Aorta (tissue), 5 donors: Measurements from ENCODE around the gene DNAJC3. TPM values are rescaled to one million over a fixed set of nuclear protein-coding genes. Genes with fewer than 3 reads are reported as not detected.
"Not testable (repeated sequence)": the region's sequence is repeated elsewhere in the genome, so short reads cannot be mapped to it uniquely, and the experiment has no call there.

ENCODE experiments used
- ATAC-seq: fragments of 200-7000 bp; cut with Tn5 transposase; one replicate; pipeline ENCODE4 v1.9.1; 2022; ENCODE audit warnings: moderate library complexity; ENCODE audit not compliant: low FRiP score
- DNase-seq, 2 donors: peaks; one replicate each; pipeline ENCODE4 v3.0.0-alpha.2; 2020
- H3K27ac ChIP-seq, 2 donors: one replicate each; pipeline ENCODE4 v1.5.1; 2013; ENCODE audit warnings: low read length in 2 of 2, mild to moderate bottlenecking in 2 of 2, moderate library complexity in 2 of 2, control low read depth in 1 of 2, inconsistent platforms in 1 of 2, low read depth in 1 of 2
- H3K27me3 ChIP-seq, 2 donors: one replicate each; pipeline ENCODE4 v1.6.1; 2013; ENCODE audit warnings: control low read depth in 1 of 2, low read length in 1 of 2, mild to moderate bottlenecking in 1 of 2, moderate library complexity in 1 of 2; ENCODE audit not compliant: insufficient read depth in 2 of 2, control insufficient read depth in 1 of 2
- H3K36me3 ChIP-seq, 2 donors: one replicate each; pipeline ENCODE4 v1.6.1; 2013; ENCODE audit warnings: control low read depth in 1 of 2, low read length in 1 of 2, mild to moderate bottlenecking in 1 of 2; ENCODE audit not compliant: insufficient read depth in 2 of 2, control insufficient read depth in 1 of 2
- H3K4me1 ChIP-seq, 2 donors: one replicate each; pipeline ENCODE4 v1.6.1; 2013; ENCODE audit warnings: low read length in 2 of 2, control low read depth in 1 of 2, mild to moderate bottlenecking in 1 of 2, moderate library complexity in 1 of 2; ENCODE audit not compliant: insufficient read depth in 2 of 2, control insufficient read depth in 1 of 2
- H3K4me3 ChIP-seq, 2 donors: one replicate each; pipeline ENCODE4 v1.5.1; 2013; ENCODE audit warnings: low read length in 2 of 2, control low read depth in 1 of 2, mild to moderate bottlenecking in 1 of 2
- H3K9me3 ChIP-seq: one replicate; pipeline ENCODE4 v1.6.1; 2013; ENCODE audit warnings: mild to moderate bottlenecking, low read length; ENCODE audit not compliant: control insufficient read depth
- WGBS, 2 donors: extraction: QIAGEN DNeasy Blood & Tissue Kit; methylation state at CpG; one replicate each; pipeline ENCODE4 v1.1.7; 2013; 5-methylcytosine and 5-hydroxymethylcytosine counted together
- intact Hi-C, 2 donors: fragments of 100-400 bp; cut with DNase I; formaldehyde crosslinking; loops; one replicate each; pipeline versions ENCODE4 v1.14.2 to v1.15.0; 2022
- polyA plus RNA-seq, 2 donors: library from polyadenylated mRNA; stranded (reverse); fragments of 200-250 nt; gene quantifications; one replicate each; pipeline ENCODE4 v1.2.3, GENCODE V29; 2013
- total RNA-seq, 2 donors: library from RNA; stranded (reverse); fragmentation: NEBNext Ultra II Directional; extraction: Animal tissue kit (Norgen Biotek cat#: 25700); gene quantifications; one replicate each; pipeline ENCODE4 v1.2.1, GENCODE V29; 2021
- donor health status: healthy with polysubstance abuse.
- donor health status: Bipolar disorder and iron deficiency.
- donor health status: DM: no; HTN: no; CAD: no.
- donor health status: DM: no; HTN: no; CAD: no.
- donor health status: DM: yes; HTN: yes; CAD: no.

DNAJC3 gene
- total and polyA plus RNA-seq, 4 donors: 11.8 to 60.3 (median 38.4) TPM

DNA sequence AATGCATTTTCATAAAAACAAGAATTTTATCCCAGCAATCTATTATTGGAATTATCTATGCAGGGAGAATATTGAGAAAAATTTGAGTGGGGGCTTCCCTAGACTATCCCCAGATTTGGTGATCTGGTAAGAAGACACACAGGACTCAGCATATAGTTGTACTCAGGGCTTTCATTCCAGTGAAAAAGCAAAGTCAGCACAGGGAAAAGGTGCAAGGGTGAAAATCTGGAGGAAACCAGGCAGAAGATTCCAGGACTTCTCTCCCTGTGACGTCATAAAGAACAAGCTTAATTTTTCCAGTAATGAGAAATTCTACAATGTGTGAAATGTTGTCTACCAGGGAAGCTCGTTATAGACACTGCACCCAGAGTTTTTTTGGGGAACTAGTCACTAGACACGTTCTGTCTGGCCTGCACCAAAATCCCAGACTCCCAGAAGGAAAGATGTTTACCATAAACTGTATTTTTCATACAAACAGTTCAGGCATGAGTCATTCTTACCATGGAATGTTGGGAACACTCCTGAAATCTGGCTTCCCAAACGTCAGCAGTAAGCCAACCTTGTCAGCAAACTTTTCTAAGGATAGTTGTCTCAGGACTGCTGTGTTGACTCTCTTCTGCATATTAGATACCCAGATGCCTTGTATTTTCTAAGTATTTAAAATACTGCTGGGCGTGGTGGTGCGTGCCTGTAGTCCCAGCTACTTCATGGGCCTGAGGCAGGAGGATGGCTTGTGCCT lies 107.4 kb downstream of the DNAJC3 start:
- Histone ChIP-seq H3K27me3 (no peaks in the 10 kb centered on the region), H3K4me1 (peaks cover 0 to 1% of the 10 kb centered on the region in 2 donors), H3K27ac (no peak overlapping the region), H3K4me3 (no peak overlapping the region), H3K36me3 (no peaks in the 10 kb centered on the region), H3K9me3 (no peaks in the 10 kb centered on the region)
- intact Hi-C loops: no loop called here
- DNase-seq (no peak), ATAC-seq (no peak)
- WGBS, 2 donors: 32 to 35% methylated on average over 6 of the region's 6 CpGs

DNA sequence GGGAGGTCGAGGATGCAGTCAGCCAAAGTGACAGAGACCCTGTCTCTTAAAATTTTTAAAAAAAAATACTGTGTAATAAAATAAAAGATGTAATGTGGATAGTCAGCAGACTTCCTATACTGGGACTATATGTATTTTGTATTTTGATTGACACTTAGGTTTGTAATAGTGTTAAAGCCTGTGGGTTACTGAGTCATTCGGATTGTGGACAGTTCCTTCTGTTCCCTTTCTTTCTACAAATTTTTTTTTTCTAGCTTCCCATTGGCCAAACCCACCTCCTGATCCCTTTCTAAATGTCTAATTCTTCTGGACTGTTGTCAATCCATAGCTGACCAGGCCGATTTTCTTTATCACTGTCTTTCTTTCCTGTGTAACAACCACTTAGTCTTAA lies 108.0 kb downstream of the DNAJC3 start:
- no peak overlapping the region for H3K4me3 ChIP-seq
- H3K27me3 ChIP-seq: no peaks in the 10 kb centered on the region
- peaks cover 0 to 1% of the 10 kb centered on the region in 2 donors for H3K4me1 ChIP-seq
- ATAC-seq (no peak), DNase-seq (no peak)
- intact Hi-C loops: no loop called here
- no peaks in the 10 kb centered on the region for H3K9me3 ChIP-seq
- no peak overlapping the region for H3K27ac ChIP-seq
- 79% methylated on average over 3 of the region's 3 CpGs for WGBS, 2 donors
- H3K36me3 ChIP-seq: no peaks in the 10 kb centered on the region

DNA sequence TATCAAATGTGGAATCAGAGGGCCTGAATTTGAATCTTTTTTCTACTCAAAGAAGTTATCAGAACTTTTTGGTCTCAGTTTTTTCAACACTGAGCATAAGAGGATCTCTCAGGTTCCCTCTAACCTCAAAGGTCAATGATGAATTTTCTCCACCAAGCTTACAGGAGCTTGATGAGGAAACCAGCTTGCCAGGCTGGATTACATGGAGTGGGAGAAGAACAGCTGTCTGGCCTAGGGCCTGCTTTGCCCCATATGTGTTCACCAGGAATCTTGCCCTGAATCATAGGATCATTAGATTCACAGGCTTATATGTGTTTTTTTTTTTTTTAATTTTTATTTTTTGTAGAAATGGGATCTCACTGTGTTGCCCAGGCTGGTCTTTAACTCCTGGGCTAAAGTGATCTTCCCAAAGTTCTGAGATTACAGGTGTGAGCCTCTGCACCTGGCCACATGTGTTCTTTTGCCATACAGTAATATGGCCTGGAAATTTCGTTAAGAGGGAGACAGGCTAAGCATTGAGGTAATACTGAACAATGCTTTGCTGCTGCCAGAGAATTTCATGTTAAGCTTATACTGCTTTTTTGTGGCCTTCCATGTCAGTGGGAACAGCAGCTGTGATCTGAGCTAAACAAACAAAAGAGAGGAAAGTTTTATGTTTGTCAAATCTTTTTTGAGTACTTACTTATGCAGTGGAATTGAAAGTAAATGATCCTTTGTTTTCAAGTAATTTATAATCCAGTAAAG lies 110.6 kb downstream of the DNAJC3 start:
- DNase-seq (no peak), ATAC-seq (no peak)
- peaks cover 0 to 3% of the 10 kb centered on the region in 2 donors for H3K36me3 ChIP-seq
- WGBS, 2 donors: 31 to 35% methylated on average over 1 of the region's 1 CpG
- H3K4me1 ChIP-seq: peaks cover 0 to 1% of the 10 kb centered on the region in 2 donors
- H3K27me3 ChIP-seq: no peaks in the 10 kb centered on the region
- no peaks in the 10 kb centered on the region for H3K9me3 ChIP-seq
- intact Hi-C loops: no loop called here
- no peak overlapping the region for H3K4me3 ChIP-seq
- no peak overlapping the region for H3K27ac ChIP-seq

DNA sequence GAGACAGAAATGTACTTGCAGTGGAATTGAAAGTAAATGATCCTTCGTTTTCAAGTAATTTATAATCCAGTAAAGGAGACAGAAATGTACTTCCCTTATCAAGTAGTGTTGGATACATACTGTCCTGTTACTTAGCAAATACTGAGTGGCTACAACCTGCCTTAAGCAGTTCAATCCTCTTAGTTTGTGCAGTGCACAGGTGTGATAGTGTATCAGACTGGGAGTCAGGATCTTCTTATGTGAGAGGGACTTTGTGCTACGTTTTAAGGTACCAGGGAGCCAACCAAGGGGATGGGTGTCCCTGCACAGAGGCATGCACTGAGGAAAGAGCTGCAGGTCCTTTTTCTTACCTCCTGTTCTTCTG lies 111.1 kb downstream of the DNAJC3 start:
- no peaks in the 10 kb centered on the region for H3K9me3 ChIP-seq
- H3K36me3 ChIP-seq: peaks cover 0 to 5% of the 10 kb centered on the region in 2 donors
- ATAC-seq (no peak), DNase-seq (no peak)
- peaks cover 0 to 1% of the 10 kb centered on the region in 2 donors for H3K4me1 ChIP-seq
- 49 to 56% methylated on average over 2 of the region's 2 CpGs for WGBS, 2 donors
- H3K4me3 ChIP-seq: no peak overlapping the region
- no peak overlapping the region for H3K27ac ChIP-seq
- no peaks in the 10 kb centered on the region for H3K27me3 ChIP-seq
- intact Hi-C loops: no loop called here

DNA sequence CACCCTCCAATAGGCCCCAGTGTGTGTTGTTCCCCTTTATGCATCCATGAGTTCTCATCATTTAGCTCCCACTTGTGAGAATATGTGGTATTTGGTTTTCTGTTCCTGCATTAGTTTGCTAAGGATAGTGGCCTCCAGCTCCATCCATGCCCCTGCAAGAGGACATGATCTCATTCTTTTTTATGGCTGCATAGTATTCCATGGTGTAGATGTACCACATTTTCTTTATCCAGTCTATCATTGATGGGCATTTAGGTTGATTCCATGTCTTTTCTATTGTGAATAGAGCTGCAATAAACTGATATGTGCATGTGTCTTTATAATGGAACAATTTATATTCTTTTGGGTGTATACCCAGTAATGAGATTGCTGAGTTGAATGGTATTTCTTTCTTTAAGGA lies 112.4 kb downstream of the DNAJC3 start:
- H3K4me1 ChIP-seq, H3K36me3 ChIP-seq, H3K4me3 ChIP-seq, H3K9me3 ChIP-seq, intact Hi-C loops, H3K27ac ChIP-seq, H3K27me3 ChIP-seq, ATAC-seq, DNase-seq: not testable (repeated sequence)

DNA sequence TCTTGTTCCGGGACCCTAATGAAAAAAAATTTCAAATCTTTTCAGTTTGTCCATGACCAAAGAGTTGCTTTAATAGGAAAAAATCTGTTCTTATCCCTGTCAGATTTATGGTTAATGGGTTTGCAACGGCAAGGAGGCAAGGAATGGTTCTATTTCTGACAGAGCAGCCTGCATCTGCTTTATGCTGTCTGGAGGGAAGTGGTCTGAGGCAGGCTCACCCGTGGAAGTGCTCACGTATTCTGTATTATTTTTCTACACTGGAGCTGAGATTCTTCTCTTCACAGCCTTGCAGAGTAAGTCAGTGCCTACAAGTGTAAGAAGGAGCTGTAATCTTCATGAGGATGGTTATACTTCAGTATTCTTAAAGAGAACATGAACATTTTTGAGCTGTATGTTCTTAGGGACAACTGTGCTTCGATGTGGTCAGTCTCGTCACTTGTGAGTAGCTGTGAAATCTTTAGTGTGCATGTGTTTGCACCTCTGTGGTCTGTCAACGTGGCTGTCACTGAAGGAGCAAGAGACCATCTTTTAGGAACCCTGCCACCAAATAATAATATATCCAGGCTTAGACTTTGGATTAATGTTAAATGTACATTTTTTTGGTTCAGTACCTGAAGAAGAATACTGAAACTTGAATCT lies 114.3 kb downstream of the DNAJC3 start:
- H3K9me3 ChIP-seq: no peaks in the 10 kb centered on the region
- intact Hi-C loops: no loop called here
- ATAC-seq (no peak), DNase-seq (no peak)
- no peak overlapping the region for H3K27ac ChIP-seq
- no peak overlapping the region for H3K4me3 ChIP-seq
- H3K4me1 ChIP-seq: no peaks in the 10 kb centered on the region
- WGBS, 2 donors: 78 to 80% methylated on average over 7 of the region's 7 CpGs
- H3K27me3 ChIP-seq: no peaks in the 10 kb centered on the region
- H3K36me3 ChIP-seq: peaks cover 0 to 5% of the 10 kb centered on the region in 2 donors

DNA sequence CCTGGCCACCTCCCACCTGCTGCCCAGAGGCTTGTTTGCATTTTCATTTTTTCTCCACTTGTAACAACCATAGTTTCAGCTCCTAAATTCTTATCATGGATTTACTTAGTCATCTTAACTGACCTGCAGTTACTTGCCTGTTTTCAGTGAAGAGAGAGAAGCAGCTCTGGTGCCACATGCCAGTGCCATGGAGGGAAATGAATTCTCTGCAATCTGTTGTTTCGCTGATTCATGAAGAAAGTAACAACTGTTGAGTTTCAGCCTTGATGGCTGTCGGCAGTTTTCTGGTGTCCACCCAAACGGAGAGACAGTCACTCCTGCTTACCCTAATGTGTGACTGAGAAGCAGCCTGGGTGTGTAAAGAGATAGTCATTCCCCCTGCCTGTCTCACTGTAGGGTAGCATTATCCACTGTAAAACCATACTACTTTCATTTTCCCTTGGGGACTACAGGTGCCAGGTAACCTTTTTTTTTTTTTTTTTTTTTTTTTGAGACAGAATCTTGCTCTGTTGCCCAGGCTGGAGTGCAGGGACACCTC lies 116.1 kb downstream of the DNAJC3 start:
- H3K27me3 ChIP-seq: no peaks in the 10 kb centered on the region
- no peak overlapping the region for H3K27ac ChIP-seq
- 88 to 91% methylated on average over 3 of the region's 3 CpGs for WGBS, 2 donors
- no peak for ATAC-seq
- H3K36me3 ChIP-seq: peaks cover 0 to 5% of the 10 kb centered on the region in 2 donors
- no peak for DNase-seq
- no peaks in the 10 kb centered on the region for H3K9me3 ChIP-seq
- H3K4me3 ChIP-seq: no peak overlapping the region
- no peaks in the 10 kb centered on the region for H3K4me1 ChIP-seq
- intact Hi-C loops: no loop called here

DNA sequence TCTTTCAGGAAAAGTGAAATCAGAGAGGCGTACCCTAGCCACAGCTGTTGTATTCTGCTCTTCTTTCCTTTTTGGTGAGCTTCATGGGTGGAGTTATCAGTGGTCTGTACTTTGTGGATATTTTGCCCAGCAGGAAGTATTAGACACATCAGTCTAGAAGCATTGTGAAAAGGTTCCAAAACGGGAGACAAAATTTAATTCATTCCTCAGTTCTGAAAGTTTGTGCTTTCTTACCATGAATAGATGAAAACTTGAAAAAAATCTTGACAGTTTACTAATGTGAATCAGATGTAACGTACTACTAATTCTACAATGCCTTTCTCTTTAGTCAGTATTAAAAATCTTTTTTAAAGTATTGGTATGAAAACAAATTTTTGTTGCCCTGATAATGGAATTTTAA lies 116.8 kb downstream of the DNAJC3 start:
- no peaks in the 10 kb centered on the region for H3K9me3 ChIP-seq
- no peaks in the 10 kb centered on the region for H3K27me3 ChIP-seq
- 78 to 83% methylated on average over 3 of the region's 3 CpGs for WGBS, 2 donors
- ATAC-seq (no peak), DNase-seq (no peak)
- peaks cover 0 to 5% of the 10 kb centered on the region in 2 donors for H3K36me3 ChIP-seq
- intact Hi-C loops: no loop called here
- no peak overlapping the region for H3K27ac ChIP-seq
- no peaks in the 10 kb centered on the region for H3K4me1 ChIP-seq
- no peak overlapping the region for H3K4me3 ChIP-seq
